SK-N-SH treated with all-trans-retinoic acid at 6 μM for 48 hours (cell line): Measurements from ENCODE around the gene YARS2.

Source experiments
- OSR1 ChIP-seq: fragments of 250-450 bp; sonication (Bioruptor Pico); IDR thresholded peaks from 2 replicates; pipeline ENCODE4 v1.8.0; 2022; ENCODE audit warnings: moderate library complexity, mild to moderate bottlenecking, inconsistent platforms
- PATZ1 ChIP-seq: fragments of 250-450 bp; sonication (Bioruptor Pico); IDR thresholded peaks from 2 replicates; pipeline ENCODE4 v1.8.0; 2020; ENCODE audit warnings: mild to moderate bottlenecking, moderate library complexity, borderline replicate concordance
- RARB ChIP-seq: fragments of 250-450 bp; sonication (Bioruptor Pico); IDR thresholded peaks from 2 replicates; pipeline ENCODE4 v1.8.0; 2021; ENCODE audit warnings: mild to moderate bottlenecking, moderate library complexity
- ZC3H10 ChIP-seq: fragments of 250-450 bp; sonication (Bioruptor Pico); IDR thresholded peaks from 2 replicates; pipeline ENCODE4 v1.5.1; 2021; ENCODE audit warnings: mild to moderate bottlenecking, moderate library complexity
- ZFP3 ChIP-seq: fragments of 250-450 bp; sonication (Bioruptor Pico); IDR thresholded peaks from 2 replicates; pipeline ENCODE4 v1.5.0; 2020; ENCODE audit warnings: mild to moderate bottlenecking, moderate library complexity
- ZNF565 ChIP-seq: fragments of 450-650 bp; formaldehyde crosslinking; conservative IDR thresholded peaks from 2 replicates; pipeline ENCODE4 v1.5.0; 2020; ENCODE audit warnings: low read depth, mild to moderate bottlenecking, moderate library complexity

- TF ChIP-seq OSR1 (CRISPR knock-in tag), result no peak
- no peak for TF ChIP-seq PATZ1
- no peak for TF ChIP-seq ZFP3 (CRISPR knock-in tag)
- TF ChIP-seq ZC3H10 (CRISPR knock-in tag), result no peak
- no peak for TF ChIP-seq RARB
- TF ChIP-seq ZNF565 (CRISPR knock-in tag), result no peak
These were observed 29.4 kb downstream of the YARS2 start for GRCh38 chr12:32726286-32726685.
